ENCODE results near the gene ST14. TPM values are rescaled to one million over a fixed set of nuclear protein-coding genes. Genes with fewer than 3 reads are reported as not detected.

The ST14 gene
- total RNA-seq, 1 experiment from 2014 or later = 1.8 TPM

DNA sequence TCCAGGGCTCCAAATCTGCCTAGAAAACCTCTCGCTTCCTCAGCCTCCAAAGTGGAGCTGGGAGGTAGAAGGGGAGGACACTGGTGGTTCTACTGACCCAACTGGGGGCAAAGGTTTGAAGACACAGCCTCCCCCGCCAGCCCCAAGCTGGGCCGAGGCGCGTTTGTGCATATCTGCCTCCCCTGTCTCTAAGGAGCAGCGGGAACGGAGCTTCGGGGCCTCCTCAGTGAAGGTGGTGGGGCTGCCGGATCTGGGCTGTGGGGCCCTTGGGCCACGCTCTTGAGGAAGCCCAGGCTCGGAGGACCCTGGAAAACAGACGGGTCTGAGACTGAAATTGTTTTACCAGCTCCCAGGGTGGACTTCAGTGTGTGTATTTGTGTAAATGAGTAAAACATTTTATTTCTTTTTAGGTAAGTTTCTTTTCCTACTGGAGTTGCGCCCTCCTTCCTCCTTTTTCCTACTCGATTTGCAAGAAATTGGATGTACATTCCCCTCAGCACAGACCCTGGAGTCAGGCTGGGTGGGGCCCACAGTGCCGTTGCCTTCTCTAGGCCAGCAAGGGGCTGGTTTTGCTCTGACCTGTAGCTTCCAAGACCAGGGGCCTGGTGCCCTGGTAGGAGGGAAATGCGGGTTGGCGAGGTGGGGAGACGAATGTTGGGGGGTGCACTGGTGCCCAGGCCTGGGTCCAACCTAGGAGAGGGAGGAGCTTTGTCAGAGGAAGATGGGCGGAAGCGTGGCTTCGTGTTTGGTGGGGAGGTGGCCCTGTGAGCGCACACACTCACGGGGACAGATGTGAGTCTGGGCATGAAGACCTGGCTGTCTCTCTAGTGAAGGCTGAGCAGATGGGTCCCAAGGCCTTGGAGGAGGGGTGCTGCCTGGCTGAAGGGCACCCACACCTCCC is 50.6 kb downstream of the ST14 start:
- TF ChIP-seq POLR2AphosphoS5 (IDR thresholded peaks at IDR 0.05; ENCODE audit: low read depth, low read length) = no peak
- TF ChIP-seq, protein P1, sequence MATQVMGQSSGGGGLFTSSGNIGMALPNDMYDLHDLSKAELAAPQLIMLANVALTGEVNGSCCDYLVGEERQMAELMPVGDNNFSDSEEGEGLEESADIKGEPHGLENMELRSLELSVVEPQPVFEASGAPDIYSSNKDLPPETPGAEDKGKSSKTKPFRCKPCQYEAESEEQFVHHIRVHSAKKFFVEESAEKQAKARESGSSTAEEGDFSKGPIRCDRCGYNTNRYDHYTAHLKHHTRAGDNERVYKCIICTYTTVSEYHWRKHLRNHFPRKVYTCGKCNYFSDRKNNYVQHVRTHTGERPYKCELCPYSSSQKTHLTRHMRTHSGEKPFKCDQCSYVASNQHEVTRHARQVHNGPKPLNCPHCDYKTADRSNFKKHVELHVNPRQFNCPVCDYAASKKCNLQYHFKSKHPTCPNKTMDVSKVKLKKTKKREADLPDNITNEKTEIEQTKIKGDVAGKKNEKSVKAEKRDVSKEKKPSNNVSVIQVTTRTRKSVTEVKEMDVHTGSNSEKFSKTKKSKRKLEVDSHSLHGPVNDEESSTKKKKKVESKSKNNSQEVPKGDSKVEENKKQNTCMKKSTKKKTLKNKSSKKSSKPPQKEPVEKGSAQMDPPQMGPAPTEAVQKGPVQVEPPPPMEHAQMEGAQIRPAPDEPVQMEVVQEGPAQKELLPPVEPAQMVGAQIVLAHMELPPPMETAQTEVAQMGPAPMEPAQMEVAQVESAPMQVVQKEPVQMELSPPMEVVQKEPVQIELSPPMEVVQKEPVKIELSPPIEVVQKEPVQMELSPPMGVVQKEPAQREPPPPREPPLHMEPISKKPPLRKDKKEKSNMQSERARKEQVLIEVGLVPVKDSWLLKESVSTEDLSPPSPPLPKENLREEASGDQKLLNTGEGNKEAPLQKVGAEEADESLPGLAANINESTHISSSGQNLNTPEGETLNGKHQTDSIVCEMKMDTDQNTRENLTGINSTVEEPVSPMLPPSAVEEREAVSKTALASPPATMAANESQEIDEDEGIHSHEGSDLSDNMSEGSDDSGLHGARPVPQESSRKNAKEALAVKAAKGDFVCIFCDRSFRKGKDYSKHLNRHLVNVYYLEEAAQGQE (IDR thresholded peaks at IDR 0.05; ENCODE audit: insufficient read depth in 1 of 2, low read depth in 2 of 2, low read length in 1 of 2) = no peak
- TF ChIP-seq TCF7L2 (IDR thresholded peaks at IDR 0.05; ENCODE audit: low read depth, low read length) = no peak
- TF ChIP-seq, protein P2, sequence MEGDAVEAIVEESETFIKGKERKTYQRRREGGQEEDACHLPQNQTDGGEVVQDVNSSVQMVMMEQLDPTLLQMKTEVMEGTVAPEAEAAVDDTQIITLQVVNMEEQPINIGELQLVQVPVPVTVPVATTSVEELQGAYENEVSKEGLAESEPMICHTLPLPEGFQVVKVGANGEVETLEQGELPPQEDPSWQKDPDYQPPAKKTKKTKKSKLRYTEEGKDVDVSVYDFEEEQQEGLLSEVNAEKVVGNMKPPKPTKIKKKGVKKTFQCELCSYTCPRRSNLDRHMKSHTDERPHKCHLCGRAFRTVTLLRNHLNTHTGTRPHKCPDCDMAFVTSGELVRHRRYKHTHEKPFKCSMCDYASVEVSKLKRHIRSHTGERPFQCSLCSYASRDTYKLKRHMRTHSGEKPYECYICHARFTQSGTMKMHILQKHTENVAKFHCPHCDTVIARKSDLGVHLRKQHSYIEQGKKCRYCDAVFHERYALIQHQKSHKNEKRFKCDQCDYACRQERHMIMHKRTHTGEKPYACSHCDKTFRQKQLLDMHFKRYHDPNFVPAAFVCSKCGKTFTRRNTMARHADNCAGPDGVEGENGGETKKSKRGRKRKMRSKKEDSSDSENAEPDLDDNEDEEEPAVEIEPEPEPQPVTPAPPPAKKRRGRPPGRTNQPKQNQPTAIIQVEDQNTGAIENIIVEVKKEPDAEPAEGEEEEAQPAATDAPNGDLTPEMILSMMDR (IDR thresholded peaks at IDR 0.05) = no peak
- no peak for TF ChIP-seq SIN3A (IDR thresholded peaks at IDR 0.05; ENCODE audit: borderline replicate concordance, insufficient read depth, low read depth, low read length)
- no peak for ATAC-seq
- Histone ChIP-seq H3K9me3 (ENCODE audit: control insufficient read depth, insufficient read depth, low read depth, low read length) (no peaks in the 10 kb centered on the region), H3K4me3 (ENCODE audit: low read depth in 2 of 2, low read length in 2 of 2) (no peak overlapping the region), H3K27me3 (ENCODE audit: control insufficient read depth, insufficient read depth, low read length) (no peaks in the 10 kb centered on the region), H3K27ac (ENCODE audit: low read length) (no peak overlapping the region), H3K4me1 (ENCODE audit: control insufficient read depth, insufficient read depth, low read length) (0 out of 2 replicates have a peak, but pooled peaks cover 2% of the 10 kb centered on the region), H3K36me3 (ENCODE audit: control insufficient read depth, insufficient read depth, low read length) (no peaks in the 10 kb centered on the region)
- no peak for DNase-seq (ENCODE audit: low read depth, low spot score)
- no TSS peak for BruUV-seq (replicated peaks)
- intact Hi-C loops (cut with micrococcal nuclease; ENCODE audit: unreplicated experiment) = loop anchor here (10.0 kb wide), 1 partner anchor 175 kb away; no protein-coding TSS in a partner anchor
- ChIA-PET CTCF (interaction anchor here (0.5 to 1.1 kb wide), 3 partner anchors 13 to 522 kb away, joined by 3 to 7 read pairs (median 3); partner anchors contain the start of gene ADAMTS15), POLR2A (no interaction called here)
- in situ Hi-C loops (cut with HindIII; ENCODE audit: low pct_unique_long_range_greater_than_20kb, low sequenced_read_pairs) = no loop called here

DNA sequence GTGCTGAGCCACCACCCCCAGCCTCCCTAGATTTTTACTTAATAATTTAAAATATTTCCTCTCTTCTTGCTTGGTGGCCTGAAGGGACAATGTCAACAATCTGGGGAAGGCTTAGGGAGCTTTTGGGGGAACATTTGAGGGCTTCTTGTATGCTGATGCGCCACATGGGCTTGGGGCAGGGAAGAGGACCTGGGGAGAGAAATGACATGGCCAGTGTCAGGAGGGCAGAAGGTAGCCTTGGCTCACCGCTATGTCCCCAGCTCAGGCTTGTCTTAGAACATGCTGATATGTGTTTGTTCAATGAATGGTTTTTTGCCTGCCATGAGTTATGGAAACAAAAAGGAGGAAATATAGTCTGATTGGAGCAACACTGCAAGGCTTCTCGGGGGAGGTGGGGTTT is 51.6 kb downstream of the ST14 start:
- Histone ChIP-seq H3K36me3 (ENCODE audit: control insufficient read depth, insufficient read depth, low read length) (no peaks in the 10 kb centered on the region), H3K27me3 (ENCODE audit: control insufficient read depth, insufficient read depth, low read length) (no peaks in the 10 kb centered on the region), H3K9me3 (ENCODE audit: control insufficient read depth, insufficient read depth, low read depth, low read length) (no peaks in the 10 kb centered on the region), H3K4me3 (ENCODE audit: low read depth in 2 of 2, low read length in 2 of 2) (no peak overlapping the region), H3K27ac (ENCODE audit: low read length) (no peak overlapping the region), H3K4me1 (ENCODE audit: control insufficient read depth, insufficient read depth, low read length) (0 out of 2 replicates have a peak, but pooled peaks cover 2% of the 10 kb centered on the region)
- ChIA-PET CTCF (interaction anchor here (0.6 to 1.1 kb wide), 2 partner anchors 14 to 523 kb away, joined by 3 read pairs; no protein-coding TSS in a partner anchor), POLR2A (no interaction called here)
- no TSS peak for BruUV-seq (replicated peaks)
- in situ Hi-C loops (cut with HindIII; ENCODE audit: low pct_unique_long_range_greater_than_20kb, low sequenced_read_pairs) (no loop called here), intact Hi-C loops (cut with micrococcal nuclease; ENCODE audit: unreplicated experiment) (loop anchor here (10.0 kb wide), 1 partner anchor 174 kb away; no protein-coding TSS in a partner anchor)
- ATAC-seq (no peak), DNase-seq (ENCODE audit: low read depth, low spot score) (no peak)
- TF ChIP-seq, protein P2 (IDR thresholded peaks at IDR 0.05) = no peak
- TF ChIP-seq POLR2AphosphoS5 (IDR thresholded peaks at IDR 0.05; ENCODE audit: low read depth, low read length) (no peak), SIN3A (IDR thresholded peaks at IDR 0.05; ENCODE audit: borderline replicate concordance, insufficient read depth, low read depth, low read length) (no peak), TCF7L2 (IDR thresholded peaks at IDR 0.05; ENCODE audit: low read depth, low read length) (no peak)
- TF ChIP-seq, protein P1 (IDR thresholded peaks at IDR 0.05; ENCODE audit: insufficient read depth in 1 of 2, low read depth in 2 of 2, low read length in 1 of 2) = no peak
